HEK293T (cell line): ENCODE results near the gene ADAMTS17.

Experiments used
- BHLHE40 ChIP-seq: fragments of 450-650 bp; IDR thresholded peaks from 2 replicates; pipeline ENCODE4 v1.6.1; 2016; ENCODE audit warnings: mild to moderate bottlenecking, moderate library complexity, borderline replicate concordance
- FOXA1 ChIP-seq: fragments of 450-650 bp; IDR thresholded peaks from 2 replicates; pipeline ENCODE4 v1.6.1; 2016; ENCODE audit warnings: mild to moderate bottlenecking
- FOXK2 ChIP-seq: fragments of 450-650 bp; IDR thresholded peaks from 2 replicates; pipeline ENCODE4 v1.6.1; 2016; ENCODE audit warnings: mild to moderate bottlenecking
- FOXM1 ChIP-seq: fragments of 450-650 bp; IDR thresholded peaks from 2 replicates; pipeline ENCODE4 v1.6.1; 2017; ENCODE audit warnings: mild to moderate bottlenecking, borderline replicate concordance
- HDGF ChIP-seq: fragments of 450-650 bp; IDR thresholded peaks from 2 replicates; pipeline ENCODE4 v1.6.1; 2017; ENCODE audit warnings: antibody characterized with exemption, borderline replicate concordance
- L3MBTL2 ChIP-seq: fragments of 450-650 bp; conservative IDR thresholded peaks from 2 replicates; pipeline ENCODE4 v1.6.1; 2016; ENCODE audit warnings: mild to moderate bottlenecking
- NFRKB ChIP-seq: fragments of 450-650 bp; IDR thresholded peaks from 2 replicates; pipeline ENCODE4 v1.6.1; 2016; ENCODE audit warnings: mild to moderate bottlenecking, moderate library complexity
- SP1 ChIP-seq: fragments of 450-650 bp; IDR thresholded peaks from 2 replicates; pipeline ENCODE4 v1.6.1; 2017
- SUZ12 ChIP-seq: fragments of 450-650 bp; IDR thresholded peaks from 2 replicates; pipeline ENCODE4 v1.6.1; 2016; ENCODE audit warnings: mild to moderate bottlenecking
- TARDBP ChIP-seq: fragments of 450-650 bp; IDR thresholded peaks from 2 replicates; pipeline ENCODE4 v1.6.1; 2016
- TF ChIP-seq, protein P1 (sequence below): fragments of 450-650 bp; IDR thresholded peaks from 2 replicates; pipeline ENCODE4 v1.6.1; 2016

DNA sequence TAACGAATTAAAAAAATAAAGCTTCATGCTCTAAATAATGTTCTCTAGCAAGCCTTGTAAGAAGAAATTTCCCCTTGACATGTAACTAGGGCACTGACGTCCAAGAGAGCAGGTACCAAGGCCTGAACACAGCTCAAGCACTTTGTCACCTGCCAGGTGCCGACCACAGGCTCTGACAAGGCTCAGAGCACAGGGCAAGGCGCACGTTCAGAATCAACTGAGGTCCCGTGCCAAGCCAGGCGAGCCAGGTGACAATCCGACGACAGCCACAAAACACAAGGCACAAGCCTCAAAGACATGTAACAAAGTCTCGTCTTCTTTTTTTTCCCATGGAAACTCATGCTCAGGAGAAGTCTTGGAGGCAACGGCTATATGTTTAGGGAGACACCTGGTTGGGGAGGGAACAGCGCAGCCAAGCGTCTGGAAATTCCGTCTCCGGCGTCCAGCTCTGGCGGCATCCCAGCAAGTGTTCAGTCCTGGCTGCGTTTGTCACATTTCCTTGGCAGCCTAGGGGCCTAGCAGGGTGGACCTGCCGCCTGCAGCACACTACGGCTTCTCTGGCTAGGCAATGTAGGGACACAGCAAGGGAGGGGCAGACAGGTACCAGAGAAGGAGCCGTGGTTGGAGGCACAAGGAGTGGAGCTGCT, 76.7 kb downstream of the ADAMTS17 start:
- TF ChIP-seq FOXA1 (no peak), SUZ12 (no peak), BHLHE40 (no peak), SP1 (no peak), HDGF (no peak), NFRKB (no peak), FOXM1 (no peak), TARDBP (no peak), FOXK2 (no peak), L3MBTL2 (no peak)
- TF ChIP-seq, protein P1, sequence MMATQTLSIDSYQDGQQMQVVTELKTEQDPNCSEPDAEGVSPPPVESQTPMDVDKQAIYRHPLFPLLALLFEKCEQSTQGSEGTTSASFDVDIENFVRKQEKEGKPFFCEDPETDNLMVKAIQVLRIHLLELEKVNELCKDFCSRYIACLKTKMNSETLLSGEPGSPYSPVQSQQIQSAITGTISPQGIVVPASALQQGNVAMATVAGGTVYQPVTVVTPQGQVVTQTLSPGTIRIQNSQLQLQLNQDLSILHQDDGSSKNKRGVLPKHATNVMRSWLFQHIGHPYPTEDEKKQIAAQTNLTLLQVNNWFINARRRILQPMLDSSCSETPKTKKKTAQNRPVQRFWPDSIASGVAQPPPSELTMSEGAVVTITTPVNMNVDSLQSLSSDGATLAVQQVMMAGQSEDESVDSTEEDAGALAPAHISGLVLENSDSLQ: no peak
